Stimulated activated memory B cell treated with anti-CD40 and anti-IgM and Interleukin-4, amounts not matched to agents 10 μg/mL and 1 μg/mL and 100 μg/mL, for 72 hours (primary cell): ENCODE results near the gene TMEM135.
"Not testable (repeated sequence)": the region's sequence is repeated elsewhere in the genome, so short reads cannot be mapped to it uniquely, and the experiment has no call there.

Experiments used
- ATAC-seq: fragments of 150-1000 bp; cut with Tn5 transposase; 2 replicates; pipeline ENCODE4 v1.10.0; 2021
- H3K27ac Mint-ChIP-seq: one replicate; pipeline ENCODE4 v1.8.0; 2022; ENCODE audit warnings: mild to moderate bottlenecking, mixed read lengths
- H3K27me3 Mint-ChIP-seq: one replicate; pipeline ENCODE4 v1.8.0; 2022; ENCODE audit warnings: mixed read lengths
- H3K36me3 Mint-ChIP-seq: one replicate; pipeline ENCODE4 v1.8.0; 2022; ENCODE audit warnings: mixed read lengths
- H3K4me1 Mint-ChIP-seq: one replicate; pipeline ENCODE4 v1.8.0; 2022; ENCODE audit warnings: mixed read lengths
- H3K4me3 Mint-ChIP-seq: one replicate; pipeline ENCODE4 v1.8.0; 2022; ENCODE audit warnings: mild to moderate bottlenecking, moderate library complexity, mixed read lengths
- H3K9me3 Mint-ChIP-seq: one replicate; pipeline ENCODE4 v1.8.0; 2022; ENCODE audit warnings: mixed read lengths

TMEM135 gene

GRCh38 chr11:87256694-87257340 lies 219.1 kb downstream of the TMEM135 start:
- H3K27ac Mint-ChIP-seq, result no peak overlapping the region
- H3K27me3 Mint-ChIP-seq, result no peaks in the 10 kb centered on the region
- peaks cover 19% of the 10 kb centered on the region for H3K36me3 Mint-ChIP-seq
- no peak for ATAC-seq
- peaks cover 11% of the 10 kb centered on the region for H3K4me1 Mint-ChIP-seq
- H3K4me3 Mint-ChIP-seq, result no peak overlapping the region
- no peaks in the 10 kb centered on the region for H3K9me3 Mint-ChIP-seq

- Mint-ChIP-seq H3K4me1 (peaks cover 6% of the 10 kb centered on the region), H3K9me3 (no peaks in the 10 kb centered on the region), H3K27ac (no peak overlapping the region), H3K27me3 (no peaks in the 10 kb centered on the region), H3K36me3 (peaks cover 15% of the 10 kb centered on the region), H3K4me3 (no peak overlapping the region)
- ATAC-seq, result no peak
Observed at GRCh38 chr11:87258171-87258833, 220.6 kb downstream of the TMEM135 start.

GRCh38 chr11:87259736-87260135 lies 222.0 kb downstream of the TMEM135 start:
- no peak overlapping the region for H3K4me3 Mint-ChIP-seq
- peaks cover 15% of the 10 kb centered on the region for H3K36me3 Mint-ChIP-seq
- ATAC-seq, result no peak
- no peak overlapping the region for H3K27ac Mint-ChIP-seq
- no peaks in the 10 kb centered on the region for H3K9me3 Mint-ChIP-seq
- peaks cover 6% of the 10 kb centered on the region for H3K4me1 Mint-ChIP-seq
- H3K27me3 Mint-ChIP-seq, result no peaks in the 10 kb centered on the region

- Mint-ChIP-seq H3K4me1 (peaks cover under 1% of the 10 kb centered on the region), H3K27ac (no peak overlapping the region), H3K36me3 (peaks cover 21% of the 10 kb centered on the region), H3K9me3 (no peaks in the 10 kb centered on the region), H3K27me3 (no peaks in the 10 kb centered on the region), H3K4me3 (no peak overlapping the region)
- ATAC-seq, result no peak
Observed at GRCh38 chr11:87260811-87261210, 223.1 kb downstream of the TMEM135 start.

GRCh38 chr11:87263264-87263838 lies 225.6 kb downstream of the TMEM135 start:
- Mint-ChIP-seq H3K9me3 (no peaks in the 10 kb centered on the region), H3K4me3 (no peak overlapping the region), H3K27ac (no peak overlapping the region), H3K27me3 (no peaks in the 10 kb centered on the region), H3K4me1 (no peaks in the 10 kb centered on the region), H3K36me3 (peaks cover 18% of the 10 kb centered on the region)
- no peak for ATAC-seq

- no peaks in the 10 kb centered on the region for H3K9me3 Mint-ChIP-seq
- no peak overlapping the region for H3K27ac Mint-ChIP-seq
- H3K4me3 Mint-ChIP-seq, result no peak overlapping the region
- no peaks in the 10 kb centered on the region for H3K4me1 Mint-ChIP-seq
- H3K27me3 Mint-ChIP-seq, result no peaks in the 10 kb centered on the region
- no peak for ATAC-seq
- peaks cover 14% of the 10 kb centered on the region for H3K36me3 Mint-ChIP-seq
Observed at GRCh38 chr11:87263979-87264378, 226.2 kb downstream of the TMEM135 start.

- Mint-ChIP-seq H3K9me3 (no peaks in the 10 kb centered on the region), H3K4me1 (no peaks in the 10 kb centered on the region), H3K4me3 (no peak overlapping the region), H3K27ac (no peak overlapping the region), H3K36me3 (peaks cover 10% of the 10 kb centered on the region), H3K27me3 (no peaks in the 10 kb centered on the region)
- no peak for ATAC-seq
Observed at GRCh38 chr11:87265132-87265531, 227.4 kb downstream of the TMEM135 start.

- Mint-ChIP-seq H3K4me1 (no peaks in the 10 kb centered on the region), H3K36me3 (peaks cover 10% of the 10 kb centered on the region), H3K27ac (no peak overlapping the region), H3K4me3 (no peak overlapping the region), H3K9me3 (no peaks in the 10 kb centered on the region), H3K27me3 (no peaks in the 10 kb centered on the region)
- ATAC-seq, result no peak
Observed at GRCh38 chr11:87265979-87266378, 228.2 kb downstream of the TMEM135 start.

GRCh38 chr11:87266751-87267150 lies 229.0 kb downstream of the TMEM135 start:
- Mint-ChIP-seq H3K4me1 (no peaks in the 10 kb centered on the region), H3K4me3 (no peak overlapping the region), H3K9me3 (no peaks in the 10 kb centered on the region), H3K27me3 (no peaks in the 10 kb centered on the region), H3K27ac (no peak overlapping the region), H3K36me3 (peaks cover 6% of the 10 kb centered on the region)
- no peak for ATAC-seq

GRCh38 chr11:87271951-87272350 lies 234.2 kb downstream of the TMEM135 start:
- H3K27me3 Mint-ChIP-seq, ATAC-seq: not testable (repeated sequence)

GRCh38 chr11:87275176-87275575 lies 237.4 kb downstream of the TMEM135 start:
- H3K4me1 Mint-ChIP-seq, result no peaks in the 10 kb centered on the region
- ATAC-seq, result no peak
- no peaks in the 10 kb centered on the region for H3K36me3 Mint-ChIP-seq
- H3K27me3 Mint-ChIP-seq, result no peaks in the 10 kb centered on the region
- no peaks in the 10 kb centered on the region for H3K9me3 Mint-ChIP-seq
- no peak overlapping the region for H3K27ac Mint-ChIP-seq
- no peak overlapping the region for H3K4me3 Mint-ChIP-seq

More at GRCh38 chr11:87271951-87272350, 234.2 kb downstream of the TMEM135 start:
- not testable (repeated sequence) for H3K36me3 Mint-ChIP-seq, H3K27ac Mint-ChIP-seq, H3K4me1 Mint-ChIP-seq, H3K9me3 Mint-ChIP-seq, H3K4me3 Mint-ChIP-seq

- no peak for ATAC-seq
- no peaks in the 10 kb centered on the region for H3K4me1 Mint-ChIP-seq
- H3K27ac Mint-ChIP-seq, result no peak overlapping the region
- H3K9me3 Mint-ChIP-seq, result no peaks in the 10 kb centered on the region
- H3K27me3 Mint-ChIP-seq, result no peaks in the 10 kb centered on the region
- H3K36me3 Mint-ChIP-seq, result peaks cover 2% of the 10 kb centered on the region
- no peak overlapping the region for H3K4me3 Mint-ChIP-seq
Observed at GRCh38 chr11:87280143-87280542, 242.4 kb downstream of the TMEM135 start.

GRCh38 chr11:87281496-87281895 lies 243.8 kb downstream of the TMEM135 start:
- Mint-ChIP-seq H3K4me3 (no peak overlapping the region), H3K27ac (no peak overlapping the region), H3K9me3 (no peaks in the 10 kb centered on the region), H3K4me1 (no peaks in the 10 kb centered on the region), H3K36me3 (peaks cover 6% of the 10 kb centered on the region), H3K27me3 (no peaks in the 10 kb centered on the region)
- ATAC-seq, result no peak

- no peak overlapping the region for H3K27ac Mint-ChIP-seq
- no peak for ATAC-seq
- no peaks in the 10 kb centered on the region for H3K4me1 Mint-ChIP-seq
- no peak overlapping the region for H3K4me3 Mint-ChIP-seq
- no peaks in the 10 kb centered on the region for H3K9me3 Mint-ChIP-seq
- no peaks in the 10 kb centered on the region for H3K27me3 Mint-ChIP-seq
- peaks cover 6% of the 10 kb centered on the region for H3K36me3 Mint-ChIP-seq
Observed at GRCh38 chr11:87284306-87284705, 246.6 kb downstream of the TMEM135 start.

- not testable (repeated sequence) for H3K4me3 Mint-ChIP-seq, H3K4me1 Mint-ChIP-seq, H3K9me3 Mint-ChIP-seq, H3K36me3 Mint-ChIP-seq, H3K27me3 Mint-ChIP-seq, ATAC-seq, H3K27ac Mint-ChIP-seq
Observed at GRCh38 chr11:87285674-87286073, 247.9 kb downstream of the TMEM135 start.

- peaks cover 6% of the 10 kb centered on the region for H3K36me3 Mint-ChIP-seq
- no peak overlapping the region for H3K4me3 Mint-ChIP-seq
- no peaks in the 10 kb centered on the region for H3K9me3 Mint-ChIP-seq
- no peaks in the 10 kb centered on the region for H3K27me3 Mint-ChIP-seq
- ATAC-seq, result no peak
- H3K27ac Mint-ChIP-seq, result no peak overlapping the region
- H3K4me1 Mint-ChIP-seq, result no peaks in the 10 kb centered on the region
Observed at GRCh38 chr11:87286338-87286737, 248.6 kb downstream of the TMEM135 start.
